ENCODE results near the gene HSFX3.
"Not testable (repeated sequence)": the region's sequence is repeated elsewhere in the genome, so short reads cannot be mapped to it uniquely, and the experiment has no call there.

DNA sequence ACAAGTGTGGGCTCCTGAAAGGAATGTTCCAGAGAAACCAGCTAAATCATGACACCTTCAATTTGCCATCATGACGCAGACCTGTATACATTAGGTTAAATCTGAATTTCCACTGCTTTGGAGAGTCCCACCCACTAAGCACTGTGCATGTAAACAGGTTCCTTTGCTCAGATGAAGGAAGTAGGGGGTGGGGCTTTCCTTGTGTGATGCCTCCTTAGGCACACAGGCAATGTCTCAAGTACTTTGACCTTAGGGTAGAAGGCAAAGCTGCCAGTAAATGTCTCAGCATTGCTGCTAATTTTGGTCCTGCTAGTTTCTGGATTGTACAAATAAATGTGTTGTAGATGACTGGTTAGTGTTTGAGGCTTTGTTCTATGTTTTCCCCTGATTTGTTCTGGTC is 2.8 kb downstream of the HSFX3 start:
- TF ChIP-seq, protein P1, sequence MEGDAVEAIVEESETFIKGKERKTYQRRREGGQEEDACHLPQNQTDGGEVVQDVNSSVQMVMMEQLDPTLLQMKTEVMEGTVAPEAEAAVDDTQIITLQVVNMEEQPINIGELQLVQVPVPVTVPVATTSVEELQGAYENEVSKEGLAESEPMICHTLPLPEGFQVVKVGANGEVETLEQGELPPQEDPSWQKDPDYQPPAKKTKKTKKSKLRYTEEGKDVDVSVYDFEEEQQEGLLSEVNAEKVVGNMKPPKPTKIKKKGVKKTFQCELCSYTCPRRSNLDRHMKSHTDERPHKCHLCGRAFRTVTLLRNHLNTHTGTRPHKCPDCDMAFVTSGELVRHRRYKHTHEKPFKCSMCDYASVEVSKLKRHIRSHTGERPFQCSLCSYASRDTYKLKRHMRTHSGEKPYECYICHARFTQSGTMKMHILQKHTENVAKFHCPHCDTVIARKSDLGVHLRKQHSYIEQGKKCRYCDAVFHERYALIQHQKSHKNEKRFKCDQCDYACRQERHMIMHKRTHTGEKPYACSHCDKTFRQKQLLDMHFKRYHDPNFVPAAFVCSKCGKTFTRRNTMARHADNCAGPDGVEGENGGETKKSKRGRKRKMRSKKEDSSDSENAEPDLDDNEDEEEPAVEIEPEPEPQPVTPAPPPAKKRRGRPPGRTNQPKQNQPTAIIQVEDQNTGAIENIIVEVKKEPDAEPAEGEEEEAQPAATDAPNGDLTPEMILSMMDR (conservative IDR thresholded peaks at IDR 0.05; ENCODE audit: low read depth in 2 of 2): not testable (repeated sequence)
- TF ChIP-seq EZH2 (IDR thresholded peaks at IDR 0.05; ENCODE audit: low read depth, unreplicated experiment); STAT1 (IDR thresholded peaks at IDR 0.05; ENCODE audit: unreplicated experiment): not testable (repeated sequence)
- TF ChIP-seq, protein P2, sequence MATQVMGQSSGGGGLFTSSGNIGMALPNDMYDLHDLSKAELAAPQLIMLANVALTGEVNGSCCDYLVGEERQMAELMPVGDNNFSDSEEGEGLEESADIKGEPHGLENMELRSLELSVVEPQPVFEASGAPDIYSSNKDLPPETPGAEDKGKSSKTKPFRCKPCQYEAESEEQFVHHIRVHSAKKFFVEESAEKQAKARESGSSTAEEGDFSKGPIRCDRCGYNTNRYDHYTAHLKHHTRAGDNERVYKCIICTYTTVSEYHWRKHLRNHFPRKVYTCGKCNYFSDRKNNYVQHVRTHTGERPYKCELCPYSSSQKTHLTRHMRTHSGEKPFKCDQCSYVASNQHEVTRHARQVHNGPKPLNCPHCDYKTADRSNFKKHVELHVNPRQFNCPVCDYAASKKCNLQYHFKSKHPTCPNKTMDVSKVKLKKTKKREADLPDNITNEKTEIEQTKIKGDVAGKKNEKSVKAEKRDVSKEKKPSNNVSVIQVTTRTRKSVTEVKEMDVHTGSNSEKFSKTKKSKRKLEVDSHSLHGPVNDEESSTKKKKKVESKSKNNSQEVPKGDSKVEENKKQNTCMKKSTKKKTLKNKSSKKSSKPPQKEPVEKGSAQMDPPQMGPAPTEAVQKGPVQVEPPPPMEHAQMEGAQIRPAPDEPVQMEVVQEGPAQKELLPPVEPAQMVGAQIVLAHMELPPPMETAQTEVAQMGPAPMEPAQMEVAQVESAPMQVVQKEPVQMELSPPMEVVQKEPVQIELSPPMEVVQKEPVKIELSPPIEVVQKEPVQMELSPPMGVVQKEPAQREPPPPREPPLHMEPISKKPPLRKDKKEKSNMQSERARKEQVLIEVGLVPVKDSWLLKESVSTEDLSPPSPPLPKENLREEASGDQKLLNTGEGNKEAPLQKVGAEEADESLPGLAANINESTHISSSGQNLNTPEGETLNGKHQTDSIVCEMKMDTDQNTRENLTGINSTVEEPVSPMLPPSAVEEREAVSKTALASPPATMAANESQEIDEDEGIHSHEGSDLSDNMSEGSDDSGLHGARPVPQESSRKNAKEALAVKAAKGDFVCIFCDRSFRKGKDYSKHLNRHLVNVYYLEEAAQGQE (IDR thresholded peaks at IDR 0.05; ENCODE audit: unreplicated experiment): not testable (repeated sequence)
